Brain microvascular endothelial cell (primary cell): ENCODE data around the gene ALDH1A3.
A peak's percentile ranks its signal among the peaks of the same experiment; 100 is the strongest.

Experiments
- DNase-seq: peaks from one replicate; pipeline ENCODE4 v3.0.0-alpha.2; 2020
- H3K27ac ChIP-seq: fragments of 250-450 bp; sonication (Bioruptor Pico); 2 replicates; pipeline ENCODE4 v1.5.1; 2020; ENCODE audit warnings: mild to moderate bottlenecking, moderate library complexity
- H3K27me3 ChIP-seq: fragments of 250-450 bp; sonication (Bioruptor Pico); replicated peaks from 2 replicates; pipeline ENCODE4 v1.5.1; 2020; ENCODE audit warnings: mild to moderate bottlenecking
- H3K36me3 ChIP-seq: fragments of 250-450 bp; sonication (Bioruptor Pico); replicated peaks from 2 replicates; pipeline ENCODE4 v1.5.1; 2020; ENCODE audit warnings: mild to moderate bottlenecking
- H3K4me3 ChIP-seq: 2 replicates; pipeline ENCODE4 v1.5.1; 2011; ENCODE audit warnings: low read depth, mild to moderate bottlenecking, control low read depth, low read length, moderate library complexity
- in situ Hi-C: cut with HindIII; loops from 2 replicates; pipeline ENCODE4 v1.10.0; 2017; ENCODE audit warnings: low sequenced_read_pairs, low pct_ligation_motif_present
- TF ChIP-seq, protein P1 (sequence below): IDR thresholded peaks from 2 replicates; pipeline ENCODE4 v1.5.1; 2011; ENCODE audit warnings: low read depth, mild to moderate bottlenecking, moderate library complexity, low read length, control low read depth, inconsistent platforms; ENCODE audit errors: missing control alignments

The ALDH1A3 gene

DNA sequence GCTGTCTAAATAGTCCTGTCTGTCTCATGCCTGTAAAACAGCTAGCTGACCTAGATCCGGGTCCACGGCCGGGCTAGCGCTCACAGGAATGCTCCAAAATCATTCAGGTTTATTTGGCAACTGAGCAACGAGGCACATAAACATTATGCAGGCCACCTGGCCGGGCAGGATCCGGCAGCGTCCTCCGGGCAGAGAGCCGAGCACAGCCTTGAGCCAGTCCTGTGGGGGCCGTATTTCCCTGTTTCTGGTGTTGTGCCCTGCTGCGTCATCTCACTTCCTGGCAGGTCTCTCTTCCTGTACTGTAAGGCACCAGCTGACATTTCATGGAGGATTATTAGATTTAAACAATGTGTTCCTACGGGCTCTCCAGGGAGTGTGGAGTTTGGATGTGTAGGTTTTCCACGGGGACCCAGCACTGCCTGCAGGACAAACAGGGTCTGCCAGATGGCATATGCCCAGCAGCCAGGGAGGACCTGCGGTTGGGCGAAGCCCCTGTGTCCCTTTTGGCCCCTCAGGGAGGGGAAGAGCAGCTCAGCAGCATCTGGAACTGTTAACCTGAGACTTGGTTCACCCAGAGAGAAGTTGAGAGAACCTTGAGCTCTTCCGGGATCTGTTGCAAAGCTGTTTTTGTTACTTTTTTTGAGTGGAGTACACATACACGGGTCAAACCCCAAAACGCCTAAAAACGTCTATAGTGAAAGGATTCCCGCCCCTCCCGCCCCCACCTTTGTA lies 23.0 kb downstream of the ALDH1A3 start:
- H3K27ac ChIP-seq, result no peak overlapping the region
- peak overlapping the region; percentile 18 for H3K4me3 ChIP-seq
- TF ChIP-seq, protein P1, sequence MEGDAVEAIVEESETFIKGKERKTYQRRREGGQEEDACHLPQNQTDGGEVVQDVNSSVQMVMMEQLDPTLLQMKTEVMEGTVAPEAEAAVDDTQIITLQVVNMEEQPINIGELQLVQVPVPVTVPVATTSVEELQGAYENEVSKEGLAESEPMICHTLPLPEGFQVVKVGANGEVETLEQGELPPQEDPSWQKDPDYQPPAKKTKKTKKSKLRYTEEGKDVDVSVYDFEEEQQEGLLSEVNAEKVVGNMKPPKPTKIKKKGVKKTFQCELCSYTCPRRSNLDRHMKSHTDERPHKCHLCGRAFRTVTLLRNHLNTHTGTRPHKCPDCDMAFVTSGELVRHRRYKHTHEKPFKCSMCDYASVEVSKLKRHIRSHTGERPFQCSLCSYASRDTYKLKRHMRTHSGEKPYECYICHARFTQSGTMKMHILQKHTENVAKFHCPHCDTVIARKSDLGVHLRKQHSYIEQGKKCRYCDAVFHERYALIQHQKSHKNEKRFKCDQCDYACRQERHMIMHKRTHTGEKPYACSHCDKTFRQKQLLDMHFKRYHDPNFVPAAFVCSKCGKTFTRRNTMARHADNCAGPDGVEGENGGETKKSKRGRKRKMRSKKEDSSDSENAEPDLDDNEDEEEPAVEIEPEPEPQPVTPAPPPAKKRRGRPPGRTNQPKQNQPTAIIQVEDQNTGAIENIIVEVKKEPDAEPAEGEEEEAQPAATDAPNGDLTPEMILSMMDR, result no peak
- H3K27me3 ChIP-seq, result no peaks in the 10 kb centered on the region
- DNase-seq, result peak; percentile 75
- in situ Hi-C loops, result no loop called here
- no peaks in the 10 kb centered on the region for H3K36me3 ChIP-seq

DNA sequence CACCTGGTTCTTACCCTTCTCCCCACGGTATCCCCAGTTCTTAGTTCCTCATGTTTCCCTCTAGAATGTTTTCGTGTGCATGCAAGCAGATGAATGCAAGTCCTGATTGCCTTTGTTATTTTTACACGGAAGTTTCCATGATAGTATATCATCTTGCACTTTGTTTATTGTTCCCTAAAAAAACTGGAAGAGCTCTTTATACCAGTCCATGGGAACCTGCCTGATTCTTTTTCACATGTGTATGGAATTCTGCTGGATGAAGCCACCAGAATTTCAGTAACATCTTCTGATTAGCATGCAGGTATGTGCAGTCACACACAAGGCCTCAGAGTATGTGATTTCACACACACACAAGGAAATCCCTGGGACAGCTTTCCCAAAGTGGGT lies 23.5 kb downstream of the ALDH1A3 start:
- DNase-seq, result no peak
- in situ Hi-C loops, result no loop called here
- Histone ChIP-seq H3K4me3 (no peak overlapping the region), H3K36me3 (no peaks in the 10 kb centered on the region), H3K27me3 (no peaks in the 10 kb centered on the region), H3K27ac (no peak overlapping the region)
- TF ChIP-seq, protein P1, result no peak

DNA sequence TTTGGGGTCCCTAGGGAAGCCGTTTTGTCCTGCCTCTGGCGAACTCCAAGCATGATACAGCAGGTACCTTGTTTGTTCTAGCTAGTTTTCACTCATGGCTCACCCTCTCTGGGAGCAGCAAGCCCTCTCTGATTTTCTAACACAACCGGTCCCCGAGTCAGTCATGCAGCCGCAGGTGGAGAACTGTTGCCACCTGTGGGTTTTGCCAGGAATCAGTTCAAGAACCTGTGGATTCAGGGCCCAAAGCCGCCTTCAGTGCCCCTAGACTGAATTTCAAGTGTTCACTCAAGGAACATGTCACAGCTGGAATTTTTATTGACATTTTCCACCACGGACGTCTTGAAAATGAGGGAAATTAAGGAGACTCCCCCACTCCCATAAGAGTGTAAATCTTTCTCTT lies 26.2 kb downstream of the ALDH1A3 start:
- no peak overlapping the region for H3K27ac ChIP-seq
- no peaks in the 10 kb centered on the region for H3K27me3 ChIP-seq
- in situ Hi-C loops, result no loop called here
- no peak for DNase-seq
- no peak overlapping the region for H3K4me3 ChIP-seq
- no peaks in the 10 kb centered on the region for H3K36me3 ChIP-seq
- TF ChIP-seq, protein P1, result peak; percentile 1

DNA sequence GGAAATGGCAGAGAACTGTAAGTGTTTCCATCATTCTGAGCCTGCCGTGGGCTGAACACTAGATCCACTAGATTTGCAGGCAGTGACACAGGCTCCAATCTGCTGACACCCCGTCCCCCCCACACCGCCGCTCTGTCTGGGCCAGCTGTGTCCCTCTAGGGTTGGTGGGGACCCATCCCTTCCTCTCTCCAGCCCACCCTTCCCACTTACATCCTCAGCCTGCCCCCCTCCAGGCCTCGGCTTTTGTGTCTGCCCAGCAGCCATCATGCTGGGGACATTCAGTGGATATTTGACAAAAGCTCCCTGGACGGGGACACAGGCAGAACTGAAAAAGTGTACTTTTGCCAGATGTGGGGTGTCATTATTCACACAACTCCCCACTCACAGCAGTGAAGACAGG lies 28.8 kb downstream of the ALDH1A3 start:
- DNase-seq, result no peak
- H3K27ac ChIP-seq, result no peak overlapping the region
- H3K4me3 ChIP-seq, result no peak overlapping the region
- no peaks in the 10 kb centered on the region for H3K27me3 ChIP-seq
- in situ Hi-C loops, result no loop called here
- TF ChIP-seq, protein P1, result no peak
- H3K36me3 ChIP-seq, result no peaks in the 10 kb centered on the region

DNA sequence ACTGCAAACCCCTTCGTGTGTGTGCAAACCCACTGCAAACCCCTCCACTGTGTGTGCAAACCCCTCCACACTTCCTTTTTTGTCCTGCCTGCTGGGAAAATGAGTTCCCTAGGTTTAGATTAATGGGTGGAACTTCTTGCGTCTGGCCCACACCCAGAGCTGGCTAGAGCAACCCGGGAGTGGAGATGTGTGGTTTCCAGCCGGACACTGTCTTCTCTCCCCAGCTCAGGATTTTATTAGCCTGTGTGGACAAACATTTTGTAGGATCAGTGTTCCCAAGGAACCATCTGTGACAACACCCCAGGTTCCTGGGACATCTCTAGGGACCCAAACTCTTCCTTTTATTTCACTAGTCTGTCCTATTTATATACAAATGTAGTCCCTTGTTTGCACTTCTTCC lies 29.9 kb downstream of the ALDH1A3 start:
- Histone ChIP-seq H3K27me3 (no peaks in the 10 kb centered on the region), H3K4me3 (no peak overlapping the region), H3K36me3 (no peaks in the 10 kb centered on the region), H3K27ac (no peak overlapping the region)
- in situ Hi-C loops, result no loop called here
- no peak for DNase-seq
- TF ChIP-seq, protein P1, result no peak
